Measurements from ENCODE around the gene ADGRL1. TPM values are rescaled to one million over a fixed set of nuclear protein-coding genes. Genes with fewer than 3 reads are reported as not detected.

The ADGRL1 gene
- total and polyA plus RNA-seq, 9 of the 15 experiments (the other 6 are each of a cell fraction or from before 2014, with no cell fraction given) = 0.14 to 37.0 (median 8.6) TPM

DNA sequence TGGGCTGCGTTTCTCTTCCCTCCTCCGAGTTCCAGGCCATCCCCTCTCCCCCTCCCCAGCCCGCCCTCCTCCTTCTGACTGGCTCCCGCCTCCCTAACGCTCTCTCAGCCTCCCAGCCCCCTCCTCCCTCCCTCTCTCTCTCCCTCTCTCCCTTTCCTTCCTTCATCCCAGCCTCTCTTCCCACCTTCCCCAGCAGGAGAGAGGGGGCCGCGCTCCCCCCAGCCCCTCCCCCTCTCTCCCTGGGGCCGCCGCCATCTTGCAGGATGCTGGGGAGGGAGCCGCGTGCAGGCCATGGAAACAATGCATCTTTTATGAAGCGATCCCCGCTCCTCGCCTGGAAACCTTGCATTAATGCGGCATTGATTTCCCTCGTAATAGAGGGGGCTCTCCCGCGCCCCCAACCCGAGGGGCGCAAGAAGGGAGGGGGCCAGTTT, 42.6 kb upstream of the ADGRL1 start (continued):
- TF ChIP-seq, protein P1, sequence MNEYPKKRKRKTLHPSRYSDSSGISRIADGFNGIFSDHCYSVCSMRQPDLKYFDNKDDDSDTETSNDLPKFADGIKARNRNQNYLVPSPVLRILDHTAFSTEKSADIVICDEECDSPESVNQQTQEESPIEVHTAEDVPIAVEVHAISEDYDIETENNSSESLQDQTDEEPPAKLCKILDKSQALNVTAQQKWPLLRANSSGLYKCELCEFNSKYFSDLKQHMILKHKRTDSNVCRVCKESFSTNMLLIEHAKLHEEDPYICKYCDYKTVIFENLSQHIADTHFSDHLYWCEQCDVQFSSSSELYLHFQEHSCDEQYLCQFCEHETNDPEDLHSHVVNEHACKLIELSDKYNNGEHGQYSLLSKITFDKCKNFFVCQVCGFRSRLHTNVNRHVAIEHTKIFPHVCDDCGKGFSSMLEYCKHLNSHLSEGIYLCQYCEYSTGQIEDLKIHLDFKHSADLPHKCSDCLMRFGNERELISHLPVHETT (CRISPR knock-in tag; conservative IDR thresholded peaks at IDR 0.05 in 1 of 2, IDR thresholded peaks at IDR 0.05 in 1 of 2) = no peak
- peak; percentile 30; the same call in 1 of the 2 replicates for TF ChIP-seq RBFOX2 (IDR thresholded peaks at IDR 0.05; ENCODE audit: low read depth, low read length)
- TF ChIP-seq, protein P2, sequence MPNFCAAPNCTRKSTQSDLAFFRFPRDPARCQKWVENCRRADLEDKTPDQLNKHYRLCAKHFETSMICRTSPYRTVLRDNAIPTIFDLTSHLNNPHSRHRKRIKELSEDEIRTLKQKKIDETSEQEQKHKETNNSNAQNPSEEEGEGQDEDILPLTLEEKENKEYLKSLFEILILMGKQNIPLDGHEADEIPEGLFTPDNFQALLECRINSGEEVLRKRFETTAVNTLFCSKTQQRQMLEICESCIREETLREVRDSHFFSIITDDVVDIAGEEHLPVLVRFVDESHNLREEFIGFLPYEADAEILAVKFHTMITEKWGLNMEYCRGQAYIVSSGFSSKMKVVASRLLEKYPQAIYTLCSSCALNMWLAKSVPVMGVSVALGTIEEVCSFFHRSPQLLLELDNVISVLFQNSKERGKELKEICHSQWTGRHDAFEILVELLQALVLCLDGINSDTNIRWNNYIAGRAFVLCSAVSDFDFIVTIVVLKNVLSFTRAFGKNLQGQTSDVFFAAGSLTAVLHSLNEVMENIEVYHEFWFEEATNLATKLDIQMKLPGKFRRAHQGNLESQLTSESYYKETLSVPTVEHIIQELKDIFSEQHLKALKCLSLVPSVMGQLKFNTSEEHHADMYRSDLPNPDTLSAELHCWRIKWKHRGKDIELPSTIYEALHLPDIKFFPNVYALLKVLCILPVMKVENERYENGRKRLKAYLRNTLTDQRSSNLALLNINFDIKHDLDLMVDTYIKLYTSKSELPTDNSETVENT (CRISPR knock-in tag; IDR thresholded peaks at IDR 0.05) = no peak
- TF ChIP-seq ZBTB7A (IDR thresholded peaks at IDR 0.05; ENCODE audit: borderline replicate concordance, control insufficient read depth, low read depth, low read length) = 0 out of 2 replicates have a peak, but pooled peaks have one; percentile 9
- TF ChIP-seq POLR2G (IDR thresholded peaks at IDR 0.05; ENCODE audit: low read depth, low read length) = 0 out of 2 replicates have a peak, but pooled peaks have one; percentile 16
- no peak for TF ChIP-seq MECOM (CRISPR knock-in tag; IDR thresholded peaks at IDR 0.05)
- no peak for TF ChIP-seq ZNF121 (CRISPR knock-in tag; conservative IDR thresholded peaks at IDR 0.05)
- TF ChIP-seq KDM5B (IDR thresholded peaks at IDR 0.05; ENCODE audit: insufficient replicate concordance, low read depth, low read length) = no peak
- TF ChIP-seq, protein P3, sequence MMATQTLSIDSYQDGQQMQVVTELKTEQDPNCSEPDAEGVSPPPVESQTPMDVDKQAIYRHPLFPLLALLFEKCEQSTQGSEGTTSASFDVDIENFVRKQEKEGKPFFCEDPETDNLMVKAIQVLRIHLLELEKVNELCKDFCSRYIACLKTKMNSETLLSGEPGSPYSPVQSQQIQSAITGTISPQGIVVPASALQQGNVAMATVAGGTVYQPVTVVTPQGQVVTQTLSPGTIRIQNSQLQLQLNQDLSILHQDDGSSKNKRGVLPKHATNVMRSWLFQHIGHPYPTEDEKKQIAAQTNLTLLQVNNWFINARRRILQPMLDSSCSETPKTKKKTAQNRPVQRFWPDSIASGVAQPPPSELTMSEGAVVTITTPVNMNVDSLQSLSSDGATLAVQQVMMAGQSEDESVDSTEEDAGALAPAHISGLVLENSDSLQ (IDR thresholded peaks at IDR 0.05) = no peak
- TF ChIP-seq NFRKB (IDR thresholded peaks at IDR 0.05; ENCODE audit: low read depth) = peak; percentile 54
- peak; percentile 53 to 89 (median 83) for TF ChIP-seq YY1 (IDR thresholded peaks at IDR 0.05; ENCODE audit: borderline replicate concordance in 1 of 3, control insufficient read depth in 1 of 3, extremely low read depth in 1 of 3, insufficient read depth in 3 of 3, insufficient read length in 1 of 3, insufficient replicate concordance in 2 of 3, low read depth in 1 of 3, low read length in 2 of 3)
- TF ChIP-seq SAP30 (IDR thresholded peaks at IDR 0.05; ENCODE audit: borderline replicate concordance, insufficient read depth, low read depth, low read length, poor library complexity, severe bottlenecking) = no peak
- TF ChIP-seq ZEB2 (IDR thresholded peaks at IDR 0.05) = no peak
